Activated CD4-positive, alpha-beta T cell treated with anti-CD3 and anti-CD28 coated beads, Interleukin-2, amount 10 ng/mL, durations not matched to agents 7 days and 5 days (primary cell): ENCODE measurements around the gene PLBD2. TPM values are rescaled to one million over a fixed set of nuclear protein-coding genes. Genes with fewer than 3 reads are reported as not detected.
A peak's percentile ranks its signal among the peaks of the same experiment; 100 is the strongest.

ENCODE experiments used
- CTCF ChIA-PET: fragments of 350-600 bp; sonication (Branson Sonifier 250); formaldehyde crosslinking; loops from one replicate; lab custom pipeline; 2021; ENCODE audit warnings: antibody characterized with exemption; lab: Charles Lee
- POLR2A ChIA-PET: fragments of 350-600 bp; sonication (Branson Sonifier 250); formaldehyde crosslinking; loops from one replicate; lab custom pipeline; 2021; ENCODE audit warnings: antibody characterized with exemption; lab: Charles Lee
- DNase-seq: peaks from one replicate; pipeline ENCODE4 v3.0.0-alpha.2; 2020
- H3K27ac Mint-ChIP-seq: one replicate; pipeline ENCODE4 v1.8.0; 2021; ENCODE audit warnings: mild to moderate bottlenecking, moderate library complexity, mixed read lengths
- H3K27me3 Mint-ChIP-seq: one replicate; pipeline ENCODE4 v1.8.0; 2021; ENCODE audit warnings: mixed read lengths
- H3K36me3 Mint-ChIP-seq: one replicate; pipeline ENCODE4 v1.8.0; 2021; ENCODE audit warnings: low read depth, mixed read lengths
- H3K4me1 Mint-ChIP-seq: one replicate; pipeline ENCODE4 v1.8.0; 2021; ENCODE audit warnings: mixed read lengths
- H3K4me3 Mint-ChIP-seq: one replicate; pipeline ENCODE4 v1.8.0; 2021; ENCODE audit warnings: mild to moderate bottlenecking, moderate library complexity, mixed read lengths
- H3K9me3 Mint-ChIP-seq: one replicate; pipeline ENCODE4 v1.8.0; 2021; ENCODE audit warnings: mixed read lengths
- total RNA-seq, 2 experiments: library from RNA; stranded (reverse); gene quantifications; one replicate each; pipeline ENCODE4 v1.2.3, GENCODE V29; 2021

PLBD2 gene
- total RNA-seq, 2 experiments from 2014 or later: 12.7 to 15.3 TPM

- DNase-seq: no peak
- H3K4me3 Mint-ChIP-seq: peak overlapping the region; percentile 92
- peak overlapping the region; percentile 97 for H3K27ac Mint-ChIP-seq
- ChIA-PET CTCF (interaction anchor here (1.1 kb wide), 1 partner anchor 37 kb away, joined by 3 read pairs; no protein-coding TSS in a partner anchor), POLR2A (interaction anchor here (0.5 kb wide), 1 partner anchor 1431 kb away, joined by 8 read pairs; no protein-coding TSS in a partner anchor)
- H3K4me1 Mint-ChIP-seq: peaks cover 21% of the 10 kb centered on the region
- peaks cover 2% of the 10 kb centered on the region for H3K27me3 Mint-ChIP-seq
- no peaks in the 10 kb centered on the region for H3K9me3 Mint-ChIP-seq
- no peaks in the 10 kb centered on the region for H3K36me3 Mint-ChIP-seq
These were observed 64.7 kb downstream of the PLBD2 start for GRCh38 chr12:113422886-113423669.

GRCh38 chr12:113424456-113424855 lies 66.1 kb downstream of the PLBD2 start:
- POLR2A ChIA-PET: no interaction called here
- no peak overlapping the region for H3K27ac Mint-ChIP-seq
- no peaks in the 10 kb centered on the region for H3K27me3 Mint-ChIP-seq

GRCh38 chr12:113424915-113425823 lies 66.8 kb downstream of the PLBD2 start:
- DNase-seq: peak; percentile 57
- Mint-ChIP-seq H3K4me1 (peaks cover 21% of the 10 kb centered on the region), H3K9me3 (no peaks in the 10 kb centered on the region), H3K4me3 (no peak overlapping the region), H3K27me3 (peaks cover 3% of the 10 kb centered on the region), H3K36me3 (no peaks in the 10 kb centered on the region), H3K27ac (no peak overlapping the region)
- CTCF ChIA-PET: interaction anchor here (0.6 to 1.5 kb wide), 9 partner anchors 10 to 984 kb away, joined by 3 to 5 read pairs (median 3); partner anchors contain the start of gene SDS
- POLR2A ChIA-PET: no interaction called here

More at GRCh38 chr12:113424456-113424855, 66.1 kb downstream of the PLBD2 start:
- CTCF ChIA-PET: interaction anchor here (0.6 to 1.5 kb wide), 5 partner anchors 11 to 983 kb away, joined by 3 to 5 read pairs (median 4); partner anchors contain the start of gene SDS
- Mint-ChIP-seq H3K9me3 (no peaks in the 10 kb centered on the region), H3K4me3 (no peak overlapping the region), H3K36me3 (no peaks in the 10 kb centered on the region), H3K4me1 (peaks cover 21% of the 10 kb centered on the region)
- no peak for DNase-seq

- H3K4me1 Mint-ChIP-seq: peaks cover 21% of the 10 kb centered on the region
- POLR2A ChIA-PET: no interaction called here
- H3K9me3 Mint-ChIP-seq: no peaks in the 10 kb centered on the region
- H3K4me3 Mint-ChIP-seq: no peak overlapping the region
- no peaks in the 10 kb centered on the region for H3K36me3 Mint-ChIP-seq
- no peak for DNase-seq
- H3K27me3 Mint-ChIP-seq: peaks cover 3% of the 10 kb centered on the region
- H3K27ac Mint-ChIP-seq: no peak overlapping the region
- CTCF ChIA-PET: interaction anchor here (0.7 to 1.5 kb wide), 7 partner anchors 9 to 250 kb away, joined by 3 to 4 read pairs (median 3); partner anchors contain the start of gene SDS
These were observed 67.6 kb downstream of the PLBD2 start for GRCh38 chr12:113425960-113426453.

DNA sequence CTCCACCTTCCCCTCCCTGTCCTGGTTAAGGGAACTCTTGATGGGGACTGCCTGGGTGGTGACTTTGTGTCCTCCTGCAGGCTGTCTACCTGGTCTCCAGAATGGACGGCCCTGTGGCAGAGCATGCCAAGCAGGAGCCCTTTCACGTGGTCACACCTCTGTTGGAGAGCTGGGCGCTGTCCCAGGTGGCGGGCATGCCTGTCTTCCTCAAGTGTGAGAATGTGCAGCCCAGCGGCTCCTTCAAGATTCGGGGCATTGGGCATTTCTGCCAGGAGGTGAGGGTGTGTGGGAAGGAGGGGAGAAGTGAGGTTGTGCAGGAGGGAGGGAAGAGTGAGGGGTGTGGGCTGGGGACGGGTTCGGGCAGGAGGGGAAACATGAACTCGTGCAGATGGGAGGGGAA lies 69.5 kb downstream of the PLBD2 start:
- peaks cover 3% of the 10 kb centered on the region for H3K27me3 Mint-ChIP-seq
- no peak overlapping the region for H3K27ac Mint-ChIP-seq
- CTCF ChIA-PET: interaction anchor here (0.6 kb wide), 1 partner anchor 392 kb away, joined by 3 read pairs; no protein-coding TSS in a partner anchor
- no peaks in the 10 kb centered on the region for H3K9me3 Mint-ChIP-seq
- no peak overlapping the region for H3K4me3 Mint-ChIP-seq
- peaks cover 10% of the 10 kb centered on the region for H3K4me1 Mint-ChIP-seq
- no peaks in the 10 kb centered on the region for H3K36me3 Mint-ChIP-seq
- POLR2A ChIA-PET: no interaction called here
- DNase-seq: no peak

DNA sequence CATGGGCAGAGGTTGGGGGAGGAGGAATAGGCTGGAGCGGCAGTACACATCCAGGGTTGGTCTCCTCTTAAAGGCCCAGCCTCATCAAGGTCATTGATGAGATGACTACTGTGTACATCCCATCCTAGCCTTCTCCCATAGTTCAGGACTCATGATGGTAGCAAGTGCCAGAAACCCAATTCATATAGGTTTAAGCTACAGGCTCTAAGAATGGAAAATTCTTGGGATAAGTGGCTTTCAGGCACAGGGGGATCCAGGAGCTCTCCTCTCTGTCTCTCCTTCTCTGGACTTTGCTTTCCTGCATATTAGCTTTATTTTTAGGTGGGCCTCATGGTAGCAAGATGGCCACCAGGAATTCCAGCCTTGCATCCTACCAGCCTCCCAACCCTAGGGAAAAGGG lies 70.1 kb downstream of the PLBD2 start:
- peaks cover 3% of the 10 kb centered on the region for H3K27me3 Mint-ChIP-seq
- ChIA-PET CTCF (interaction anchor here (0.6 kb wide), 4 partner anchors 165 to 401 kb away, joined by 3 to 6 read pairs (median 4); no protein-coding TSS in a partner anchor), POLR2A (interaction anchor here (0.7 kb wide), 1 partner anchor 19 kb away, joined by 3 read pairs; no protein-coding TSS in a partner anchor)
- DNase-seq: no peak
- H3K27ac Mint-ChIP-seq: no peak overlapping the region
- H3K9me3 Mint-ChIP-seq: no peaks in the 10 kb centered on the region
- no peak overlapping the region for H3K4me3 Mint-ChIP-seq
- H3K36me3 Mint-ChIP-seq: no peaks in the 10 kb centered on the region
- peaks cover 6% of the 10 kb centered on the region for H3K4me1 Mint-ChIP-seq

- POLR2A ChIA-PET: no interaction called here
These were observed 74.6 kb downstream of the PLBD2 start for GRCh38 chr12:113432986-113433385.

DNA sequence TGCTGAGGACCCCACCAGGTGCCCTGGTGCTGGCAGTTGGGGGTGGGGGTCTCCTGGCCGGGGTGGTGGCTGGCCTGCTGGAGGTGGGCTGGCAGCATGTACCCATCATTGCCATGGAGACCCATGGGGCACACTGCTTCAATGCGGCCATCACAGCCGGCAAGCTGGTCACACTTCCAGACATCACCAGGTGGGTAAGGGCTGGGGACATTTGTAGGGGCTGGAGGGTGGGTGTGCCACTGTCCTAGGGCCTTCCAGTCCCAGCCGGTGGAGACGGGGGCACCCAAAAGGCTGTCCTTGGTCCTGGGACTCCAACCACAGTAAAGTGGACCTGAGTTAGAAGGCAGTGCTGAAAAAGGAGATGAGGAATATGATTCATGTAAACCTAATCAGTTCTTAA lies 77.0 kb downstream of the PLBD2 start:
- H3K36me3 Mint-ChIP-seq: no peaks in the 10 kb centered on the region
- no peak overlapping the region for H3K4me3 Mint-ChIP-seq
- ChIA-PET POLR2A (no interaction called here), CTCF (interaction anchor here (1.4 kb wide), 1 partner anchor 10 kb away, joined by 3 read pairs; no protein-coding TSS in a partner anchor)
- no peak overlapping the region for H3K27ac Mint-ChIP-seq
- DNase-seq: no peak
- H3K27me3 Mint-ChIP-seq: no peaks in the 10 kb centered on the region
- no peaks in the 10 kb centered on the region for H3K4me1 Mint-ChIP-seq
- no peaks in the 10 kb centered on the region for H3K9me3 Mint-ChIP-seq

More at GRCh38 chr12:113432986-113433385, 74.6 kb downstream of the PLBD2 start:
- no peak overlapping the region for H3K27ac Mint-ChIP-seq
- CTCF ChIA-PET: no interaction called here
- no peaks in the 10 kb centered on the region for H3K36me3 Mint-ChIP-seq
- DNase-seq: no peak
- no peaks in the 10 kb centered on the region for H3K9me3 Mint-ChIP-seq
- peaks cover 3% of the 10 kb centered on the region for H3K27me3 Mint-ChIP-seq
- H3K4me3 Mint-ChIP-seq: no peak overlapping the region
- H3K4me1 Mint-ChIP-seq: no peaks in the 10 kb centered on the region

GRCh38 chr12:113436586-113436985 lies 78.2 kb downstream of the PLBD2 start:
- H3K4me3 Mint-ChIP-seq: no peak overlapping the region
- CTCF ChIA-PET: no interaction called here

DNA sequence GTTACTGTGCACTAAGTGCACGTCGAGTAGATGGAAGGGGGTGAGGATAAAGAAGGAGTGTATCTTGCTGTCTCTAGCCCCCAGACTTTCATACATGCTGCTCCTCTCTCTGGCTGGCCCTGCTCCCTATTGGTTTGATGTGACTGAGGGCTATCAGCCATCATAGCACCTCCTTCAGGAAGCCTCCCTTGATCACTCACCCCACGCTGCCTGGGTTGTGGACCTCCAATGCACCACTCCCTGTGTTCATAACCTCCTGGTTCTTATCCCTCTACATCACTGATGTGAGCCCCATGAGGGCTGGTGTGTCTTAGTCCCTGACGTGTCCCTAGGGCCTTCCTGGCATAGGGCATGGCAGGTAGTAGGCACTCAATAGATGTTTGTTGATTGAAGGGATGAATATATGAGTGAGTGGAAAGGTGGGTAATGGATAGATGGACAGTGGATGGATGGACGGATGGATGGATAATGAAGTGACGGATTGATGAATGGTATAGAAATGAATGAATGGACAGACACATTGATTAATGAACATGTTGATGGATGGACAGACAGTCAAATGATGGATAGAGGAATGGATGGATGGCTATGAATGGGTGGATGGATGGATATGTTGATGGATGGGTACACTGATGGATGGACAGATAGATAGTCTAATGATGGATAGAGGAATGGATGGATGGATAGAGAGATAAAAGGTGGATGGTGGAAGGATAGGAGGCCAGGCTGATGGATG lies 78.8 kb downstream of the PLBD2 start:
- Mint-ChIP-seq H3K27ac (no peak overlapping the region), H3K4me1 (no peaks in the 10 kb centered on the region), H3K9me3 (no peaks in the 10 kb centered on the region), H3K36me3 (no peaks in the 10 kb centered on the region), H3K4me3 (no peak overlapping the region), H3K27me3 (no peaks in the 10 kb centered on the region)
- ChIA-PET CTCF (no interaction called here), POLR2A (no interaction called here)
- DNase-seq: no peak

More at GRCh38 chr12:113436586-113436985, 78.2 kb downstream of the PLBD2 start:
- no peaks in the 10 kb centered on the region for H3K27me3 Mint-ChIP-seq
- H3K4me1 Mint-ChIP-seq: no peaks in the 10 kb centered on the region
- DNase-seq: no peak
- no peaks in the 10 kb centered on the region for H3K36me3 Mint-ChIP-seq
- H3K27ac Mint-ChIP-seq: no peak overlapping the region
- POLR2A ChIA-PET: no interaction called here
- no peaks in the 10 kb centered on the region for H3K9me3 Mint-ChIP-seq

DNA sequence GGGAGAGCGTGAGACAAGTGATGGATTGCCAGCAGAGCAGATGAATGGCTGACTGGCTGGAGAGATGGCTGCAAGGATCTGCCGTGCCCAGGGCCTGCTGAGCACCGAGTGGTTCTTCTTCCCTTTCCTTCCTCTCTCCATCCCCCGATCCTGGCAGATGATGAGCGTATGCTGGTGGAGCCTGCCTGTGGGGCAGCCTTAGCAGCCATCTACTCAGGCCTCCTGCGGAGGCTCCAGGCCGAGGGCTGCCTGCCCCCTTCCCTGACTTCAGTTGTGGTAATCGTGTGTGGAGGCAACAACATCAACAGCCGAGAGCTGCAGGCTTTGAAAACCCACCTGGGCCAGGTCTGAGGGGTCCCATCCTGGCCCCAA lies 79.3 kb downstream of the PLBD2 start:
- H3K27ac Mint-ChIP-seq: no peak overlapping the region
- no peak for DNase-seq
- no peak overlapping the region for H3K4me3 Mint-ChIP-seq
- CTCF ChIA-PET: no interaction called here
- POLR2A ChIA-PET: no interaction called here
- no peaks in the 10 kb centered on the region for H3K36me3 Mint-ChIP-seq
- no peaks in the 10 kb centered on the region for H3K27me3 Mint-ChIP-seq
- no peaks in the 10 kb centered on the region for H3K9me3 Mint-ChIP-seq
- no peaks in the 10 kb centered on the region for H3K4me1 Mint-ChIP-seq
